Mucosa of descending colon (tissue), 3 donors: Measurements from ENCODE around the gene ASAP3. TPM values are rescaled to one million over a fixed set of nuclear protein-coding genes. Genes with fewer than 3 reads are reported as not detected.
"Not testable (repeated sequence)": the region's sequence is repeated elsewhere in the genome, so short reads cannot be mapped to it uniquely, and the experiment has no call there.

Source experiments
- ATAC-seq: fragments of 200-7000 bp; cut with Tn5 transposase; one replicate; pipeline ENCODE4 v1.9.1; 2020; ENCODE audit warnings: mild to moderate bottlenecking, moderate library complexity
- DNase-seq, 3 donors: peaks; one replicate each; pipeline ENCODE4 v3.0.0-alpha.2; 2020
- H3K36me3 ChIP-seq: fragments of 200-600 bp; one replicate; pipeline ENCODE4 v1.8.0; 2021; ENCODE audit warnings: low read depth, mild to moderate bottlenecking
- H3K4me1 ChIP-seq: fragments of 200-600 bp; one replicate; pipeline ENCODE4 v1.8.0; 2021; ENCODE audit warnings: low read depth, mild to moderate bottlenecking
- H3K4me3 ChIP-seq: fragments of 200-600 bp; one replicate; pipeline ENCODE4 v1.8.0; 2021; ENCODE audit warnings: mild to moderate bottlenecking
- H3K9me3 ChIP-seq: fragments of 200-600 bp; one replicate; pipeline ENCODE4 v1.8.0; 2021; ENCODE audit warnings: mild to moderate bottlenecking
- CTCF ChIP-seq: fragments of 200-600 bp; IDR thresholded peaks from one replicate; pipeline ENCODE4 v1.8.0; 2022; ENCODE audit warnings: antibody characterized with exemption, mild to moderate bottlenecking
- intact Hi-C, 2 donors: fragments of 100-400 bp; cut with DNase I in 1 of 2; cut with micrococcal nuclease in 1 of 2; formaldehyde crosslinking; loops; one replicate each; pipeline versions ENCODE4 v1.11.0 to v1.11.1; 2022; cut with DNase I, micrococcal nuclease
- total RNA-seq, 3 donors: library from RNA; stranded (reverse); fragmentation: NEBNext Ultra II Directional in 2 of 3; extraction: Animal tissue kit (Norgen Biotek cat#: 25700) in 2 of 3; gene quantifications; one replicate each; pipeline versions ENCODE4 v1.2.1 to v1.2.4, GENCODE V29; 2021 to 2023
- donor health status: DM: no; HTN: no; CAD: no; lungs with moderate emphysema.
- donor health status: DM: no; HTN: no; CAD: no.
- donor health status: DM: no; HTN: yes; CAD: no.

Gene ASAP3
- total RNA-seq, 3 donors from 2014 or later = 31.2 to 38.8 (median 37.8) TPM

GRCh38 chr1:23506376-23507107 lies 22.6 kb upstream of the ASAP3 start:
- no peak overlapping the region for H3K4me3 ChIP-seq
- no peak for TF ChIP-seq CTCF
- no peaks in the 10 kb centered on the region for H3K36me3 ChIP-seq
- H3K4me1 ChIP-seq = no peaks in the 10 kb centered on the region
- H3K9me3 ChIP-seq = no peaks in the 10 kb centered on the region
- intact Hi-C loops = no loop called here
- DNase-seq (no peak), ATAC-seq (no peak)

- no peak for TF ChIP-seq CTCF
- DNase-seq (no peak), ATAC-seq (no peak)
- H3K4me1 ChIP-seq = no peaks in the 10 kb centered on the region
- intact Hi-C loops = no loop called here
- H3K4me3 ChIP-seq = no peak overlapping the region
- H3K36me3 ChIP-seq = no peaks in the 10 kb centered on the region
- no peaks in the 10 kb centered on the region for H3K9me3 ChIP-seq
Measured at GRCh38 chr1:23505851-23506250, 21.9 kb upstream of the ASAP3 start.

- ATAC-seq, H3K4me3 ChIP-seq, intact Hi-C loops, H3K9me3 ChIP-seq, H3K4me1 ChIP-seq, DNase-seq, H3K36me3 ChIP-seq: not testable (repeated sequence)
Measured at GRCh38 chr1:23504156-23504555, 20.2 kb upstream of the ASAP3 start.

- intact Hi-C loops = no loop called here
- Histone ChIP-seq H3K36me3 (no peaks in the 10 kb centered on the region), H3K9me3 (no peaks in the 10 kb centered on the region), H3K4me3 (no peak overlapping the region), H3K4me1 (no peaks in the 10 kb centered on the region)
- DNase-seq (no peak), ATAC-seq (no peak)
- no peak for TF ChIP-seq CTCF
Measured at GRCh38 chr1:23502951-23503350, 19.0 kb upstream of the ASAP3 start.

GRCh38 chr1:23500466-23500865 lies 16.5 kb upstream of the ASAP3 start:
- no peak for DNase-seq
- no peak overlapping the region for H3K4me3 ChIP-seq
- H3K36me3 ChIP-seq = no peaks in the 10 kb centered on the region
- ATAC-seq = no peak
- intact Hi-C loops = no loop called here
- H3K9me3 ChIP-seq = no peaks in the 10 kb centered on the region
- H3K4me1 ChIP-seq = no peaks in the 10 kb centered on the region
- TF ChIP-seq CTCF = no peak

- ATAC-seq = no peak
- no peaks in the 10 kb centered on the region for H3K4me1 ChIP-seq
Measured at GRCh38 chr1:23497777-23498439, 13.9 kb upstream of the ASAP3 start.

More at GRCh38 chr1:23497777-23498439, 13.9 kb upstream of the ASAP3 start:
- no peak for TF ChIP-seq CTCF
- no peak for DNase-seq
- intact Hi-C loops = loop anchor here (2.0 to 5.0 kb wide), 2 partner anchors 43 to 44 kb away; no protein-coding TSS in a partner anchor
- Histone ChIP-seq H3K36me3 (no peaks in the 10 kb centered on the region), H3K9me3 (no peaks in the 10 kb centered on the region), H3K4me3 (no peak overlapping the region)
